MM.1S (cell line): Measurements from ENCODE around the gene SUGP2.

Experiments used
- EZH2 ChIP-seq: fragments of 300-600 bp; sonication (generic); optimal IDR thresholded peaks from 2 replicates; pipeline ENCODE3; 2017; ENCODE audit warnings: low read depth, mild to moderate bottlenecking, antibody characterized with exemption, low read length, mixed read lengths
- EZH2phosphoT487 ChIP-seq: fragments of 300-600 bp; sonication (generic); IDR thresholded peaks from 2 replicates; pipeline ENCODE4 v1.6.1; 2018; ENCODE audit warnings: antibody characterized with exemption, low read length
- TF ChIP-seq, protein P1 (sequence below): fragments of 300-600 bp; sonication (generic); IDR thresholded peaks from 2 replicates; pipeline ENCODE4 v1.5.1; 2016; ENCODE audit warnings: antibody characterized with exemption, low read length, mixed read lengths

DNA sequence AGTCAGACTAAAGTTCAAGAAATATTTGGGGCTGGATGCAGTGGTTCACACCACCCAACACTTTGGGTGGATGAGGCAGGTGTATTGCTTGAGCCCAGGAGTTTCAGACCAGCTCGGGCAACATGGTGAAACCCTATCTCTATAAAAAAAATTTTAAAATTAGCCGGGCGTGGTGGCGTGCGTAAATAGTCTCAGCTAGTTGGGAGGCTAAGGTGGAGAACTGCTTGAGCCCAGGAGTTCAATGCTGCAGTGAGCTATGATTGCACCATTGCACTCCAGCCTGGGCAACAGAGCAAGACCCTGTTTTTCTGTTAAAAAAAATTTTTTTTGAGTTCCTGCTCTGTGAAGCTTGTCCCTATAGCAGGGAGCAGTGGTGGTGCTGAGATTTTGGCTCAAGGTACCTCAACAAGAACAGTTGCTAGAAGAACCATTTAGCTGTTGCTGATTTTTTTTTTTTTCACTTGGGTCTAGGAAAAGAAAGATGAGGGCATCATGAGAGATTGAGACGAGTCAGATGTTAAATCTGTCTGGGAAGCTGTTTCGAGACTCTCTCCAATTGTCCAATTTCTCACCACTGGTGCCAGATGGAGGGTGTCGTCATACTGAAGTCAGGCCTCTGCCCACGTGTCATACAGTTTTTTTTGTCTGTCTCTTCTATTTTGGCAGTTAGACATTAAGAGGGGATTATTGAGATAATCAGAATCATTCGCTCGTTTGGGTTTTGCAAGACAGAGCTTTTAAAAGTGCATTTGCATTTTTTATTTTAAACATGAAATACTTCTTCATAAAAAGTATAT, 34.2 kb upstream of the SUGP2 start:
- TF ChIP-seq, protein P1, sequence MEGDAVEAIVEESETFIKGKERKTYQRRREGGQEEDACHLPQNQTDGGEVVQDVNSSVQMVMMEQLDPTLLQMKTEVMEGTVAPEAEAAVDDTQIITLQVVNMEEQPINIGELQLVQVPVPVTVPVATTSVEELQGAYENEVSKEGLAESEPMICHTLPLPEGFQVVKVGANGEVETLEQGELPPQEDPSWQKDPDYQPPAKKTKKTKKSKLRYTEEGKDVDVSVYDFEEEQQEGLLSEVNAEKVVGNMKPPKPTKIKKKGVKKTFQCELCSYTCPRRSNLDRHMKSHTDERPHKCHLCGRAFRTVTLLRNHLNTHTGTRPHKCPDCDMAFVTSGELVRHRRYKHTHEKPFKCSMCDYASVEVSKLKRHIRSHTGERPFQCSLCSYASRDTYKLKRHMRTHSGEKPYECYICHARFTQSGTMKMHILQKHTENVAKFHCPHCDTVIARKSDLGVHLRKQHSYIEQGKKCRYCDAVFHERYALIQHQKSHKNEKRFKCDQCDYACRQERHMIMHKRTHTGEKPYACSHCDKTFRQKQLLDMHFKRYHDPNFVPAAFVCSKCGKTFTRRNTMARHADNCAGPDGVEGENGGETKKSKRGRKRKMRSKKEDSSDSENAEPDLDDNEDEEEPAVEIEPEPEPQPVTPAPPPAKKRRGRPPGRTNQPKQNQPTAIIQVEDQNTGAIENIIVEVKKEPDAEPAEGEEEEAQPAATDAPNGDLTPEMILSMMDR: no peak
- TF ChIP-seq EZH2 (no peak), EZH2phosphoT487 (no peak)
